HepG2 (cell line): ENCODE data around the gene COQ3. TPM values are rescaled to one million over a fixed set of nuclear protein-coding genes. Genes with fewer than 3 reads are reported as not detected.

ENCODE experiments used
- CREB1 ChIP-seq, 2 experiments: fragments of 450-650 bp in 1 of 2; IDR thresholded peaks; 2 replicates each; pipeline ENCODE4 v1.6.1; 2016 to 2017; ENCODE audit warnings: control low read depth in 1 of 2, mild to moderate bottlenecking in 1 of 2, missing compliant biosample characterization in 1 of 2, missing genetic modification characterization in 1 of 2
- DPF2 ChIP-seq: sonication (generic); formaldehyde crosslinking; IDR thresholded peaks from 2 replicates; pipeline ENCODE4 v1.4.0; 2020; ENCODE audit warnings: mild to moderate bottlenecking, low read depth, missing genetic modification reagents, borderline replicate concordance
- ISL2 ChIP-seq: sonication (generic); formaldehyde crosslinking; IDR thresholded peaks from 2 replicates; pipeline ENCODE4 v1.5.0; 2020; ENCODE audit warnings: missing genetic modification reagents
- ISX ChIP-seq: sonication (generic); formaldehyde crosslinking; conservative IDR thresholded peaks from 2 replicates; pipeline ENCODE4 v1.5.0; 2020; ENCODE audit warnings: missing genetic modification reagents
- NR2C2 ChIP-seq: sonication (generic); formaldehyde crosslinking; IDR thresholded peaks from 2 replicates; pipeline ENCODE4 v1.4.0; 2020; ENCODE audit warnings: missing genetic modification reagents, mild to moderate bottlenecking, moderate library complexity, borderline replicate concordance
- RXRB ChIP-seq: IDR thresholded peaks from 2 replicates; pipeline ENCODE4 v1.6.1; 2016; ENCODE audit warnings: borderline replicate concordance, missing genetic modification reagents, missing compliant biosample characterization
- SMARCE1 ChIP-seq: fragments of 450-650 bp; IDR thresholded peaks from 2 replicates; pipeline ENCODE4 v1.6.1; 2017; ENCODE audit warnings: borderline replicate concordance
- SOX5 ChIP-seq: IDR thresholded peaks from 2 replicates; pipeline ENCODE4 v1.6.1; 2016; ENCODE audit warnings: borderline replicate concordance
- THAP11 ChIP-seq: IDR thresholded peaks from 2 replicates; pipeline ENCODE4 v1.6.1; 2016; ENCODE audit warnings: missing biosample characterization, missing genetic modification reagents
- ZFP62 ChIP-seq: sonication (generic); formaldehyde crosslinking; IDR thresholded peaks from 2 replicates; pipeline ENCODE4 v1.4.0; 2020; ENCODE audit warnings: missing genetic modification reagents
- ZMYM3 ChIP-seq: sonication (generic); formaldehyde crosslinking; IDR thresholded peaks from 2 replicates; pipeline ENCODE4 v1.5.1; 2020; ENCODE audit warnings: mild to moderate bottlenecking, missing genetic modification reagents
- ZNF251 ChIP-seq: sonication (generic); formaldehyde crosslinking; IDR thresholded peaks from 2 replicates; pipeline ENCODE4 v1.9.0; 2021; ENCODE audit warnings: mild to moderate bottlenecking, missing genetic modification reagents
- ZNF558 ChIP-seq: sonication (generic); formaldehyde crosslinking; IDR thresholded peaks from 2 replicates; pipeline ENCODE4 v1.9.0; 2022; ENCODE audit warnings: mild to moderate bottlenecking, missing genetic modification reagents, borderline replicate concordance
- polyA plus RNA-seq, 8 experiments: library from polyadenylated mRNA; depleted of rRNA in 3 of 8; stranded (reverse) in 7 of 8; unstranded in 1 of 8; fragments of >200 nt; fragmentation: Illumina TruSeq in 4 of 8; extraction: Trizol in 4 of 8; gene quantifications; 2 replicates each; pipeline versions ENCODE4 v1.2.1 to v1.2.3, GENCODE V29; 2011 to 2016; ENCODE audit warnings: low read depth in 4 of 8, missing spikeins in 1 of 8, mixed read lengths in 1 of 8; ENCODE audit not compliant: insufficient read depth in 1 of 8
- total RNA-seq, 5 experiments: library from RNA; depleted of rRNA; stranded (reverse); fragments of >200 nt; fragmentation: Illumina TruSeq; extraction: Trizol; gene quantifications; 2 replicates each; pipeline ENCODE4 v1.2.3, GENCODE V29; 2016; ENCODE audit warnings: low read depth in 1 of 5
- TF ChIP-seq, protein P1 (sequence below): IDR thresholded peaks from 2 replicates; pipeline ENCODE4 v1.6.1; 2016; ENCODE audit warnings: low read depth, missing genetic modification reagents, missing compliant biosample characterization
- TF ChIP-seq, protein P2 (sequence below): IDR thresholded peaks from 2 replicates; pipeline ENCODE4 v1.6.1; 2016; ENCODE audit warnings: missing compliant biosample characterization, missing genetic modification reagents, borderline replicate concordance
- TF ChIP-seq, protein P3 (sequence below): sonication (generic); formaldehyde crosslinking; IDR thresholded peaks from 2 replicates; pipeline ENCODE4 v1.9.0; 2022; ENCODE audit warnings: low read depth, missing genetic modification reagents
- TF ChIP-seq, protein P4 (sequence below): sonication (generic); formaldehyde crosslinking; IDR thresholded peaks from 2 replicates; pipeline ENCODE4 v1.4.0; 2020; ENCODE audit warnings: missing genetic modification reagents

The COQ3 gene
- total and polyA plus RNA-seq, 2 of the 13 experiments (the other 11 are each of a cell fraction or from before 2014, with no cell fraction given), result 5.3 to 20.5 TPM

GRCh38 chr6:99425647-99426450 is 31.9 kb upstream of the COQ3 start (continued):
- TF ChIP-seq, protein P1, sequence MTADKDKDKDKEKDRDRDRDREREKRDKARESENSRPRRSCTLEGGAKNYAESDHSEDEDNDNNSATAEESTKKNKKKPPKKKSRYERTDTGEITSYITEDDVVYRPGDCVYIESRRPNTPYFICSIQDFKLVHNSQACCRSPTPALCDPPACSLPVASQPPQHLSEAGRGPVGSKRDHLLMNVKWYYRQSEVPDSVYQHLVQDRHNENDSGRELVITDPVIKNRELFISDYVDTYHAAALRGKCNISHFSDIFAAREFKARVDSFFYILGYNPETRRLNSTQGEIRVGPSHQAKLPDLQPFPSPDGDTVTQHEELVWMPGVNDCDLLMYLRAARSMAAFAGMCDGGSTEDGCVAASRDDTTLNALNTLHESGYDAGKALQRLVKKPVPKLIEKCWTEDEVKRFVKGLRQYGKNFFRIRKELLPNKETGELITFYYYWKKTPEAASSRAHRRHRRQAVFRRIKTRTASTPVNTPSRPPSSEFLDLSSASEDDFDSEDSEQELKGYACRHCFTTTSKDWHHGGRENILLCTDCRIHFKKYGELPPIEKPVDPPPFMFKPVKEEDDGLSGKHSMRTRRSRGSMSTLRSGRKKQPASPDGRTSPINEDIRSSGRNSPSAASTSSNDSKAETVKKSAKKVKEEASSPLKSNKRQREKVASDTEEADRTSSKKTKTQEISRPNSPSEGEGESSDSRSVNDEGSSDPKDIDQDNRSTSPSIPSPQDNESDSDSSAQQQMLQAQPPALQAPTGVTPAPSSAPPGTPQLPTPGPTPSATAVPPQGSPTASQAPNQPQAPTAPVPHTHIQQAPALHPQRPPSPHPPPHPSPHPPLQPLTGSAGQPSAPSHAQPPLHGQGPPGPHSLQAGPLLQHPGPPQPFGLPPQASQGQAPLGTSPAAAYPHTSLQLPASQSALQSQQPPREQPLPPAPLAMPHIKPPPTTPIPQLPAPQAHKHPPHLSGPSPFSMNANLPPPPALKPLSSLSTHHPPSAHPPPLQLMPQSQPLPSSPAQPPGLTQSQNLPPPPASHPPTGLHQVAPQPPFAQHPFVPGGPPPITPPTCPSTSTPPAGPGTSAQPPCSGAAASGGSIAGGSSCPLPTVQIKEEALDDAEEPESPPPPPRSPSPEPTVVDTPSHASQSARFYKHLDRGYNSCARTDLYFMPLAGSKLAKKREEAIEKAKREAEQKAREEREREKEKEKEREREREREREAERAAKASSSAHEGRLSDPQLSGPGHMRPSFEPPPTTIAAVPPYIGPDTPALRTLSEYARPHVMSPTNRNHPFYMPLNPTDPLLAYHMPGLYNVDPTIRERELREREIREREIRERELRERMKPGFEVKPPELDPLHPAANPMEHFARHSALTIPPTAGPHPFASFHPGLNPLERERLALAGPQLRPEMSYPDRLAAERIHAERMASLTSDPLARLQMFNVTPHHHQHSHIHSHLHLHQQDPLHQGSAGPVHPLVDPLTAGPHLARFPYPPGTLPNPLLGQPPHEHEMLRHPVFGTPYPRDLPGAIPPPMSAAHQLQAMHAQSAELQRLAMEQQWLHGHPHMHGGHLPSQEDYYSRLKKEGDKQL (CRISPR knock-in tag), result no peak
- TF ChIP-seq THAP11 (CRISPR knock-in tag) (no peak), SMARCE1 (no peak), DPF2 (no peak), CREB1 (IDR thresholded peaks at IDR 0.05) (no peak), CREB1 (CRISPR knock-in tag; IDR thresholded peaks at IDR 0.05) (no peak), ISL2 (CRISPR knock-in tag) (0 out of 2 replicates have a peak, but pooled peaks have one; percentile 21), ZMYM3 (no peak), ZNF558 (no peak), ISX (CRISPR knock-in tag) (no peak), NR2C2 (CRISPR knock-in tag) (no peak), SOX5 (CRISPR knock-in tag) (peak; percentile 42; the same call in 1 of the 2 replicates), ZFP62 (CRISPR knock-in tag) (no peak), RXRB (CRISPR knock-in tag) (peak; percentile 99), ZNF251 (no peak)
- TF ChIP-seq, protein P2, sequence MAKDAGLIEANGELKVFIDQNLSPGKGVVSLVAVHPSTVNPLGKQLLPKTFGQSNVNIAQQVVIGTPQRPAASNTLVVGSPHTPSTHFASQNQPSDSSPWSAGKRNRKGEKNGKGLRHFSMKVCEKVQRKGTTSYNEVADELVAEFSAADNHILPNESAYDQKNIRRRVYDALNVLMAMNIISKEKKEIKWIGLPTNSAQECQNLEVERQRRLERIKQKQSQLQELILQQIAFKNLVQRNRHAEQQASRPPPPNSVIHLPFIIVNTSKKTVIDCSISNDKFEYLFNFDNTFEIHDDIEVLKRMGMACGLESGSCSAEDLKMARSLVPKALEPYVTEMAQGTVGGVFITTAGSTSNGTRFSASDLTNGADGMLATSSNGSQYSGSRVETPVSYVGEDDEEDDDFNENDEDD (CRISPR knock-in tag), result no peak
- TF ChIP-seq, protein P3, sequence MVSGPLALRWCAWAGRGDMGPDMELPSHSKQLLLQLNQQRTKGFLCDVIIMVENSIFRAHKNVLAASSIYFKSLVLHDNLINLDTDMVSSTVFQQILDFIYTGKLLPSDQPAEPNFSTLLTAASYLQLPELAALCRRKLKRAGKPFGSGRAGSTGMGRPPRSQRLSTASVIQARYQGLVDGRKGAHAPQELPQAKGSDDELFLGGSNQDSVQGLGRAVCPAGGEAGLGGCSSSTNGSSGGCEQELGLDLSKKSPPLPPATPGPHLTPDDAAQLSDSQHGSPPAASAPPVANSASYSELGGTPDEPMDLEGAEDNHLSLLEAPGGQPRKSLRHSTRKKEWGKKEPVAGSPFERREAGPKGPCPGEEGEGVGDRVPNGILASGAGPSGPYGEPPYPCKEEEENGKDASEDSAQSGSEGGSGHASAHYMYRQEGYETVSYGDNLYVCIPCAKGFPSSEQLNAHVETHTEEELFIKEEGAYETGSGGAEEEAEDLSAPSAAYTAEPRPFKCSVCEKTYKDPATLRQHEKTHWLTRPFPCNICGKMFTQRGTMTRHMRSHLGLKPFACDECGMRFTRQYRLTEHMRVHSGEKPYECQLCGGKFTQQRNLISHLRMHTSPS (CRISPR knock-in tag), result no peak
- TF ChIP-seq, protein P4, sequence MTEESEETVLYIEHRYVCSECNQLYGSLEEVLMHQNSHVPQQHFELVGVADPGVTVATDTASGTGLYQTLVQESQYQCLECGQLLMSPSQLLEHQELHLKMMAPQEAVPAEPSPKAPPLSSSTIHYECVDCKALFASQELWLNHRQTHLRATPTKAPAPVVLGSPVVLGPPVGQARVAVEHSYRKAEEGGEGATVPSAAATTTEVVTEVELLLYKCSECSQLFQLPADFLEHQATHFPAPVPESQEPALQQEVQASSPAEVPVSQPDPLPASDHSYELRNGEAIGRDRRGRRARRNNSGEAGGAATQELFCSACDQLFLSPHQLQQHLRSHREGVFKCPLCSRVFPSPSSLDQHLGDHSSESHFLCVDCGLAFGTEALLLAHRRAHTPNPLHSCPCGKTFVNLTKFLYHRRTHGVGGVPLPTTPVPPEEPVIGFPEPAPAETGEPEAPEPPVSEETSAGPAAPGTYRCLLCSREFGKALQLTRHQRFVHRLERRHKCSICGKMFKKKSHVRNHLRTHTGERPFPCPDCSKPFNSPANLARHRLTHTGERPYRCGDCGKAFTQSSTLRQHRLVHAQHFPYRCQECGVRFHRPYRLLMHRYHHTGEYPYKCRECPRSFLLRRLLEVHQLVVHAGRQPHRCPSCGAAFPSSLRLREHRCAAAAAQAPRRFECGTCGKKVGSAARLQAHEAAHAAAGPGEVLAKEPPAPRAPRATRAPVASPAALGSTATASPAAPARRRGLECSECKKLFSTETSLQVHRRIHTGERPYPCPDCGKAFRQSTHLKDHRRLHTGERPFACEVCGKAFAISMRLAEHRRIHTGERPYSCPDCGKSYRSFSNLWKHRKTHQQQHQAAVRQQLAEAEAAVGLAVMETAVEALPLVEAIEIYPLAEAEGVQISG (CRISPR knock-in tag), result no peak
